Measurements from ENCODE around the gene PCDH9.
A peak's percentile ranks its signal among the peaks of the same experiment; 100 is the strongest.

- TF ChIP-seq, protein P1, sequence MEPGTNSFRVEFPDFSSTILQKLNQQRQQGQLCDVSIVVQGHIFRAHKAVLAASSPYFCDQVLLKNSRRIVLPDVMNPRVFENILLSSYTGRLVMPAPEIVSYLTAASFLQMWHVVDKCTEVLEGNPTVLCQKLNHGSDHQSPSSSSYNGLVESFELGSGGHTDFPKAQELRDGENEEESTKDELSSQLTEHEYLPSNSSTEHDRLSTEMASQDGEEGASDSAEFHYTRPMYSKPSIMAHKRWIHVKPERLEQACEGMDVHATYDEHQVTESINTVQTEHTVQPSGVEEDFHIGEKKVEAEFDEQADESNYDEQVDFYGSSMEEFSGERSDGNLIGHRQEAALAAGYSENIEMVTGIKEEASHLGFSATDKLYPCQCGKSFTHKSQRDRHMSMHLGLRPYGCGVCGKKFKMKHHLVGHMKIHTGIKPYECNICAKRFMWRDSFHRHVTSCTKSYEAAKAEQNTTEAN (CRISPR knock-in tag; conservative IDR thresholded peaks at IDR 0.05): no peak; the same call in 1 of the 2 replicates
- TF ChIP-seq PBX3 (CRISPR knock-in tag; IDR thresholded peaks at IDR 0.05; ENCODE audit: borderline replicate concordance) (no peak), ZNF512 (CRISPR knock-in tag; IDR thresholded peaks at IDR 0.05) (no peak), HNRNPLL (IDR thresholded peaks at IDR 0.05; ENCODE audit: low read depth, low read length, poor library complexity, severe bottlenecking) (peak; percentile 79), ZBTB26 (CRISPR knock-in tag; IDR thresholded peaks at IDR 0.05; ENCODE audit: borderline replicate concordance) (0 out of 2 replicates have a peak, but pooled peaks have one; percentile 25), KAT8 (CRISPR knock-in tag; IDR thresholded peaks at IDR 0.05) (peak; percentile 75; the same call in 1 of the 2 replicates), POLR2A (IDR thresholded peaks at IDR 0.05; ENCODE audit: insufficient read depth in 1 of 2, low read depth in 2 of 2, low read length in 2 of 2) (peak in 1 of 2 experiments; percentile 64; a peak in 2 of 4 replicates), ZNF670 (CRISPR knock-in tag; IDR thresholded peaks at IDR 0.05; ENCODE audit: borderline replicate concordance) (peak; percentile 59; the same call in 1 of the 2 replicates), MAX (IDR thresholded peaks at IDR 0.05) (peak; percentile 79), CTCF (CRISPR knock-in tag; IDR thresholded peaks at IDR 0.05) (no peak), SP2 (CRISPR knock-in tag; IDR thresholded peaks at IDR 0.05) (peak; percentile 58; the same call in 1 of the 2 replicates)
- TF ChIP-seq, protein P2, sequence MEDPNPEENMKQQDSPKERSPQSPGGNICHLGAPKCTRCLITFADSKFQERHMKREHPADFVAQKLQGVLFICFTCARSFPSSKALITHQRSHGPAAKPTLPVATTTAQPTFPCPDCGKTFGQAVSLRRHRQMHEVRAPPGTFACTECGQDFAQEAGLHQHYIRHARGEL (CRISPR knock-in tag; IDR thresholded peaks at IDR 0.05): no peak
These were observed 510 bp upstream of the PCDH9 start for GRCh38 chr13:67230404-67231288.
